ENCODE measurements around the gene PACRGL.
"Not testable (repeated sequence)": the region's sequence is repeated elsewhere in the genome, so short reads cannot be mapped to it uniquely, and the experiment has no call there.

Gene PACRGL

GRCh38 chr4:20778896-20779295 lies 78.6 kb downstream of the PACRGL start:
- Histone ChIP-seq H3K9me3 (ENCODE audit: insufficient read depth, low read depth, low read length) (peaks cover 3% of the 10 kb centered on the region), H2AK5ac (ENCODE audit: low read length) (no peak overlapping the region), H4K91ac (ENCODE audit: low read depth, low read length) (no peak overlapping the region), H3K36me3 (ENCODE audit: control insufficient read depth in 1 of 2, insufficient read depth in 2 of 2, low read length in 2 of 2) (no peaks in the 10 kb centered on the region), H3K79me1 (ENCODE audit: low read length) (peaks cover 1% of the 10 kb centered on the region), H2AFZ (ENCODE audit: insufficient read depth, low read length, poor library complexity) (no peak overlapping the region), H3K4me3 (ENCODE audit: low read depth, low read length) (no peak overlapping the region), H3K4me1 (ENCODE audit: control insufficient read depth in 1 of 2, insufficient read depth in 2 of 2, low read length in 2 of 2) (no peaks in the 10 kb centered on the region), H3K9ac (ENCODE audit: low read length) (no peak overlapping the region), H3K14ac (ENCODE audit: low read length) (no peak overlapping the region), H3K23ac (ENCODE audit: low read length) (no peak overlapping the region), H2BK5ac (ENCODE audit: low read depth, low read length, poor library complexity) (no peak overlapping the region), H3K4ac (ENCODE audit: low read depth, low read length) (no peak overlapping the region), H3K18ac (ENCODE audit: low read length) (no peak overlapping the region), H3K4me2 (ENCODE audit: low read length) (no peak overlapping the region), H2BK12ac (ENCODE audit: low read length) (no peak overlapping the region), H4K12ac (ENCODE audit: low read depth, low read length) (no peak overlapping the region), H3K27me3 (ENCODE audit: insufficient read depth, low read length) (no peaks in the 10 kb centered on the region), H4K8ac (ENCODE audit: low read depth, low read length) (no peak overlapping the region), H2BK120ac (ENCODE audit: insufficient read depth, low read length, poor library complexity) (no peak overlapping the region), H3K27ac (ENCODE audit: low read depth, low read length) (no peak overlapping the region), H3K79me2 (ENCODE audit: control insufficient read depth, insufficient read depth, low read length, poor library complexity) (no peaks in the 10 kb centered on the region)
- no peak for DNase-seq
- WGBS (ENCODE audit: extremely low coverage, insufficient coverage, insufficient read length), result no CpG with 5 or more reads among the region's 1 CpG

- H2BK12ac ChIP-seq (ENCODE audit: low read length); H3K23ac ChIP-seq (ENCODE audit: low read length); H3K14ac ChIP-seq (ENCODE audit: low read length); H2BK120ac ChIP-seq (ENCODE audit: insufficient read depth, low read length, poor library complexity); H2AFZ ChIP-seq (ENCODE audit: insufficient read depth, low read length, poor library complexity); H3K79me1 ChIP-seq (ENCODE audit: low read length); H3K79me2 ChIP-seq (ENCODE audit: control insufficient read depth, insufficient read depth, low read length, poor library complexity); H3K4me3 ChIP-seq (ENCODE audit: low read depth, low read length); H3K36me3 ChIP-seq (ENCODE audit: control insufficient read depth in 1 of 2, insufficient read depth in 2 of 2, low read length in 2 of 2); DNase-seq; H3K4me2 ChIP-seq (ENCODE audit: low read length); H4K91ac ChIP-seq (ENCODE audit: low read depth, low read length); H2BK5ac ChIP-seq (ENCODE audit: low read depth, low read length, poor library complexity); H3K18ac ChIP-seq (ENCODE audit: low read length); H2AK5ac ChIP-seq (ENCODE audit: low read length); H3K9me3 ChIP-seq (ENCODE audit: insufficient read depth, low read depth, low read length); H4K8ac ChIP-seq (ENCODE audit: low read depth, low read length); H3K9ac ChIP-seq (ENCODE audit: low read length); H3K4ac ChIP-seq (ENCODE audit: low read depth, low read length); H4K12ac ChIP-seq (ENCODE audit: low read depth, low read length); H3K27me3 ChIP-seq (ENCODE audit: insufficient read depth, low read length); H3K4me1 ChIP-seq (ENCODE audit: control insufficient read depth in 1 of 2, insufficient read depth in 2 of 2, low read length in 2 of 2); H3K27ac ChIP-seq (ENCODE audit: low read depth, low read length): not testable (repeated sequence)
- WGBS (ENCODE audit: extremely low coverage, insufficient coverage, insufficient read length), result no CpG with 5 or more reads among the region's 1 CpG
These were observed 82.9 kb downstream of the PACRGL start for GRCh38 chr4:20783134-20783533.

GRCh38 chr4:20787940-20788665 lies 87.8 kb downstream of the PACRGL start:
- no peak overlapping the region for H3K27ac ChIP-seq (ENCODE audit: low read depth, low read length)
- H2BK12ac ChIP-seq (ENCODE audit: low read length), result no peak overlapping the region
- H3K14ac ChIP-seq (ENCODE audit: low read length), result no peak overlapping the region
- no peaks in the 10 kb centered on the region for H3K27me3 ChIP-seq (ENCODE audit: insufficient read depth, low read length)
- H3K4ac ChIP-seq (ENCODE audit: low read depth, low read length), result no peak overlapping the region
- H3K79me1 ChIP-seq (ENCODE audit: low read length), result no peaks in the 10 kb centered on the region
- no CpG with 5 or more reads among the region's 2 CpGs for WGBS (ENCODE audit: extremely low coverage, insufficient coverage, insufficient read length)
- H3K36me3 ChIP-seq (ENCODE audit: control insufficient read depth in 1 of 2, insufficient read depth in 2 of 2, low read length in 2 of 2), result no peaks in the 10 kb centered on the region
- H2AFZ ChIP-seq (ENCODE audit: insufficient read depth, low read length, poor library complexity), result no peak overlapping the region
- no peak overlapping the region for H2BK5ac ChIP-seq (ENCODE audit: low read depth, low read length, poor library complexity)
- H3K9ac ChIP-seq (ENCODE audit: low read length), result no peak overlapping the region
- H3K9me3 ChIP-seq (ENCODE audit: insufficient read depth, low read depth, low read length), result no peaks in the 10 kb centered on the region
- DNase-seq, result no peak
- H3K4me2 ChIP-seq (ENCODE audit: low read length), result no peak overlapping the region
- H3K23ac ChIP-seq (ENCODE audit: low read length), result no peak overlapping the region
- no peak overlapping the region for H3K18ac ChIP-seq (ENCODE audit: low read length)
- no peak overlapping the region for H3K4me3 ChIP-seq (ENCODE audit: low read depth, low read length)
- H4K8ac ChIP-seq (ENCODE audit: low read depth, low read length), result no peak overlapping the region
- no peak overlapping the region for H4K12ac ChIP-seq (ENCODE audit: low read depth, low read length)
- H2AK5ac ChIP-seq (ENCODE audit: low read length), result no peak overlapping the region
- H3K79me2 ChIP-seq (ENCODE audit: control insufficient read depth, insufficient read depth, low read length, poor library complexity), result no peaks in the 10 kb centered on the region
- no peak overlapping the region for H4K91ac ChIP-seq (ENCODE audit: low read depth, low read length)
- no peak overlapping the region for H2BK120ac ChIP-seq (ENCODE audit: insufficient read depth, low read length, poor library complexity)
- no peaks in the 10 kb centered on the region for H3K4me1 ChIP-seq (ENCODE audit: control insufficient read depth in 1 of 2, insufficient read depth in 2 of 2, low read length in 2 of 2)
